ENCODE measurements around the gene LSM14A.
"Not testable (repeated sequence)": the region's sequence is repeated elsewhere in the genome, so short reads cannot be mapped to it uniquely, and the experiment has no call there.

LSM14A gene

GRCh38 chr19:34193439-34193838, 21.1 kb downstream of the LSM14A start:
- DNase-seq: no peak

GRCh38 chr19:34193876-34194275, 21.6 kb downstream of the LSM14A start:
- no peak for DNase-seq

DNA sequence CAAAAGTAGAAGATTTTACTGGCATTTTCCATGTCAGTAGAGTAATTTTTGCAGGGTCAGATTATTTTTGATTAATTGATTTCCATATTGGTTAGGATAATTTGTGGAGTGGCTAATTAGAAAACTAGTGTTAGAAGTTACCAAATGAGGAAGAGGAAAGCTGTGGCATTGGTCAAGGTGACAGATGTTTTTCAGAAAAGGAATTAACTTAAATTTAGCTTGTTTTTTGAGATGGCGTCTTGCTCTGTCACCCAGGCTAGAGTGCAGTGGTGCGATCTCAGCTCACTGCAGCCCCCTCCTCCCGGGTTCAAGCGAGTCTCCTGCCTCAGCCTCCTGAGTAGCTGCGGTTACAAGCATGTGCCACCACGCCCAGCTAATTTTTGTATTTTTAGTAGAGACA, 28.8 kb downstream of the LSM14A start:
- no peak for DNase-seq

GRCh38 chr19:34205324-34205723, 33.0 kb downstream of the LSM14A start:
- not testable (repeated sequence) for DNase-seq

GRCh38 chr19:34208291-34208884, 36.1 kb downstream of the LSM14A start:
- DNase-seq: no peak

DNA sequence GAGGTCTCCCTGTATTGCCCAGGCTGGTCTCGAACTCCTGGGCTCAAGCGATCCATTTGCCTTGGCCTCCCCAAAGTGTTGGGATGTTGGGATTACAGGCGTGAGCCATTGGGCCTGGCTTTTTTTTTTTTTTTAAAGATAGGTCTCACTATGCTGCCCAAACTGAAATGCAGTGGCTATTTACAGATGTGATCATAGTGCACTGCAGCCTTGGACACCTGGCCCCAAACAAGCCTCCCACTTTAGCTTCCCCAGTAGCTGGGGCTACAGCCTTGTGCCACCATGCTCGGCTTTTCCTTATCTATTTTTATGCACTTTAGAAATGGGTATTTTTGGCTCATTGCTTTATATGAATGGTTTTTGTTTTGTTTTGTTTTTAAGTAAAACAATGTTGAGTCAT, 37.4 kb downstream of the LSM14A start:
- DNase-seq: no peak

GRCh38 chr19:34213283-34213682, 41.0 kb downstream of the LSM14A start:
- no peak for DNase-seq

DNA sequence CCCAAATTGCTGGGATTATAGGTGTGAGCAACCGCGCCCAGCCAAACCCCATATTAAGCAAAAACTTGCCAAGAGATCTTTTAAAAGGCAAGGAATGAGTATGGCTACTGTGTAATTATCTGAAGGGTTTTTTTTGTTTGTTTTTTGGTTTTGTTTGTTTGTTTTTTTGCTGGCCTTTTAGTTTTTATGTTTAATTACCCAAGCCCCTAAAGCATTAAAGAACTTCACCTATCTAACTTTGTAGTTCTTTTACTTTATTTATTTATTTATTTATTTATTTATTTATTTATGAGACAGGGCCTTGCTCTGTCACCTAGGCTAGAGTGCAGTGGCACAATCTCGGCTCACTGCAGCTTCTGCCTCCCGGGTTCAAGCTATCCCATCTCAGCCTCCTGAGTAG, 41.7 kb downstream of the LSM14A start:
- DNase-seq: no peak

DNA sequence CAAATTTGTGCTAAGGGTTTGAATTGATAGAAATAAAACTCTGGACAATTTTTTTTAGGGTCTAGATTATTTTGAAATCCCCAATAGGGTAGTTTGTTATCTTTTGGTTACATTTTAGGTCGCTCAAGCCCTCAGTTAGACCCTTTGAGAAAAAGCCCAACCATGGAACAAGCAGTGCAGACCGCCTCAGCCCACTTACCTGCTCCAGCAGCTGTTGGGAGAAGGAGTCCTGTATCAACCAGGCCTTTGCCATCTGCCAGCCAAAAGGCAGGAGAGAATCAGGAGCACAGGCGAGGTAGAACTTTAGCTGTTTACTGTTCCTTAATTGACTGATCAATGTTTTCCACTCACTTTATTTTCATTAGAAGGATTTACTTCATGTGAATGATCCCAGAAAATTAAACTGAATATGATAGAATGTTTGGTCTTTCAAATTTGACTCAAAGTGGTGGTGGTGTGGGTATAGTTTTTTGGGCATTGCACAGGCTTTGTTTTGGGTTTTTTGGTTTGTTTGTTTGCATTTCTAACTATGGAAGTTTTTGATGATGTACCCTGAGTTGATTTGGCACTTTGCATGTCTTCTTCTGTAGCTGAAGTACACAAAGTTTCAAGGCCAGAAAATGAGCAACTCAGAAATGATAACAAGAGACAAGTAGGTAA, 42.8 kb downstream of the LSM14A start:
- no peak for DNase-seq

DNA sequence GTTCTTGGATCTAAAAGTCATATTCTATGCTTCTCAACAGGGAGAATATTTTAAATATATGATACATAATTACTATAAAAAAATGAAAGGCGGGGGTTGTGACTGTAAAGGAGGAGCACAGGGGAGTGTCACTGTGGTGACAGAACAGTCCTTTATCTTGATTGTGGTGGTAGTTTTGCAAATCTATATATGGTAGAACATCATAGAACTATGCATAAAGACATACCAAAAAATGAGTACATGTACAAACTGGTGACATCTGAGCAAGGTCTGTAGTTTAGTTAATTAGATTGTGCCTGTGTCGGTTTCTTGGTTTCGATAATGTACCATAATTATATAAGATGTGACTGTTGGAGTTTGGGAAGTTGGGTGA, 43.3 kb downstream of the LSM14A start:
- DNase-seq: no peak

- not testable (repeated sequence) for DNase-seq
Observed at GRCh38 chr19:34216745-34217219, 44.5 kb downstream of the LSM14A start.

GRCh38 chr19:34217952-34218817, 45.9 kb downstream of the LSM14A start:
- peak; percentile 71 for DNase-seq

GRCh38 chr19:34218818-34219164, 46.5 kb downstream of the LSM14A start:
- DNase-seq: no peak

- peak; percentile 78 for DNase-seq
Observed at GRCh38 chr19:34220472-34221063, 48.3 kb downstream of the LSM14A start.

- no peak for DNase-seq
Observed at GRCh38 chr19:34222386-34222785, 50.1 kb downstream of the LSM14A start.

DNA sequence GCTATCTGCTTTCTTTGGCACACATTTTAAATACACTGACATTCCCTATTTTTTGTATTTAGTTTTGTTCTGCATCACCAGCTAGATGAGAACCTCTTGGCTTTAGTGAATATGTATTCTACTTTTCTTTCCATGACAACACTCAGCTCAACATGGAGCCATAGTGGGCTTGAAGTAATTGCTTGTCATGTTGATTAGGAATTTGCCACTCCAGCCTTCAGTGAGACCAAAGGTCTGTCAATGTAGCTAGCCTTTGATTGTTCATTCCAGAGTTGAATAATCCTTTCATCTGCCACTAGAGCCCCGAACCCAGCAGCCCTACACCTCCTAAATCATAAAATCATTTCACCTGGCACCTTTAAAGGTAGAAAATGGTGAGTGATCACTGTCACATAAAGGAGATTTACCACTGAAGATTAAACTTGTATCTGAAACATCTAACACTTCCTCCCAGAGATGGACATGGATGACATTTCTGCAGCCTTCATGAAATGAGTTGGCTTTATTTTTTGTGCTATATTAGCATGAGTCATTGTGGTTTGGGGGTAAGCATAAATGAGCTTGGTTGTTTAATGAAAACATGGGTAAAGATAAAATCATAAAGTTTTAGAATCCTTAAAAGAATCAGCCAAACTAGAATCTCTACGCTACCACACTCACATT, 52.8 kb downstream of the LSM14A start:
- no peak for DNase-seq

GRCh38 chr19:34225659-34226015, 53.3 kb downstream of the LSM14A start:
- no peak for DNase-seq

DNA sequence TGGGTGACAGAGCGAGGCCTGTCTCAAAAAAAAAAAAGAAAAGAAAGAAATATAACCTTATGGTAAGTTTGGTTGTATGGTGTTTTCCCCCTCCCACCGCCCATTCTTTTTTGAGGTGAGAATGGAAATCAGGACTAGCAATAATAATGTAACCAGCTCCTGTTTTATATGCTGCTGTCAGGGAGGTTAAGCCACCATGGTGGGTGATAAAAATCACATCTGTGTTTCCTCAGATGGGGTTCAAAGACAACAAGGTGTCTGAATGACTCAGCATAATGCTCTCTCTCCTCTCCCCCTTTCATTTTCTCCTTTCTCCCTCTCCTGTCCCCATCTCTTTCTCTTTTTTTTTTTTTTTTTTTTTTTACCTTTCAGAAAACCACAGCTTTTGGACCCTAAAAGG, 53.7 kb downstream of the LSM14A start:
- DNase-seq: peak; percentile 42

- DNase-seq: no peak
Observed at GRCh38 chr19:34228347-34228746, 56.0 kb downstream of the LSM14A start.

DNA sequence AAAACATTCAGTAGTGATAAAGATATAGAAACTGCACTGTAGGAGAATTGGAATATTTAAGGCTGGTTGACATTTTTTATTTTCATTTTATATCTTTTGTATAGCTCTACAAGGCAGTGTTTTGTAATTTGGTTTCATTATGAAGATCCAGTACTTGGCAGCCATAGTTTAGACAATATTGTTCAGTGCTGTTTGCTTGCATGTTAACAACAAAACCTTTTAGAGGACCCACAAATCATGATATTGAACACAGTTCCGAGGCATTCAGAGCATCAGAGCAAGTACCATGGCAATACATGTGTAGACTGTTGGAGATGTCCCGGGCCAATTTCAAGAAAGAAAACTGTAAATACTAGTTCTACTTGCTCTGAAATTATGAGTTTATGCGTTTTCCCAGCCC, 56.5 kb downstream of the LSM14A start:
- DNase-seq: no peak

- no peak for DNase-seq
Observed at GRCh38 chr19:34229721-34230120, 57.4 kb downstream of the LSM14A start.

- DNase-seq: no peak
Observed at GRCh38 chr19:34230820-34231219, 58.5 kb downstream of the LSM14A start.

DNA sequence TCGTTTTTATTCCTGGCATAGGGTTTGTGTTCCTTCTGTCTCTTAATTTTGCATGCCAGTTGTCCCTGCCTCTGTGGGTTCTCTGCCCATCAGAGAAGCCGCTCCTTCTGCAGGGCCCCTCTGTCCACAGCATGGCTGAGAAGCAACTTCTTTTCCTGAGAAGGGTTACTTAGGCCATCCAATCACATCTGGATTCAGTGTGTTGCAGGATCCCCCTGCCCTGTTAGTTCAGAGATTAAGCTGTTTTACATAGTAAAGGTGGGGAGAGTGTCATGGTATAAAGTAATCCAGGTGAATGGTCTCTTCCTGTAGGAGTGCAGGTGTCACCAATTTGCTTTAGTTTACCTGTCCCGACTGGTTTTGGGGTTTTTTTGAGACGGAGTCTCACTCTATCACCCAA, 59.1 kb downstream of the LSM14A start:
- DNase-seq: no peak
